Fibroblast of skin of abdomen (primary cell): ENCODE results near the gene NKAIN2.

ENCODE experiments used
- DNase-seq: peaks from one replicate; pipeline ENCODE4 v3.0.0-alpha.2; 2013

Gene NKAIN2

DNA sequence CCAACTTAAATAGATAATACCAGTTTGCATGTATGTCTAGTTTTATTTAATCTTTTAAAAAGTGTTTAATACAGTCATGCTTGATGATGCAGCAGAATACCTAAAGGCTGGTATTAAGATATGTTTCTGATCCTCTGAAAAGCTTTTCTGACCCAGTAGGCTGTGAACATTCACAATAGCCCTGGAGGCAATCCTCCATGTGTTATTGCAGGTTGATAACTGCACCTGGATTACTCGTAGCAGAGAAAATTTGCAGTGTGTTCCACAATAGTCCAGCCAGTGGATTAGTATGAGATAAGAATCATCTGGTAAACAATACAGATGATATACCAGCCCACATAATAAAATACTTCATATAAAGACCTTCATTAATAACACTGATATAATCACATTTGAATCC, 979.7 kb downstream of the NKAIN2 start:
- DNase-seq: no peak

DNA sequence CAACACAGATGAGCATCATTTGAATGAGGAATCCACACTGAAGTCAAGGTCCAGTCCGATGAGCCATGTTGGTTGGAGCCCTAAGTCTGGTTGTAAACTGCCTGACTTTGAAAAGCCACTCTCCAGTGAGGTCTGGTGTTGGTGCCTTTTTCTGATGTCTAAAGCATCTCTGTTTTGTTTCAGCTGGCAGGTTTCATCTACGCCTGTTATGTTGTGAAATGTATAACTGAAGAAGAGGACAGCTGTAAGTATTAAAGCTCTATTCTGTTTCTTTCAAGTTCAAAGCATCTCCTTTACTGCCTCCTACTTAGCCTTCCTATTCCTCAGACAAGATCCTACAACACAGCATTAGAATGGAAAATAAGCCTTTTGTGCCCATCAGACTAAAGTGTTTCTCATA, 987.5 kb downstream of the NKAIN2 start:
- DNase-seq: no peak

DNA sequence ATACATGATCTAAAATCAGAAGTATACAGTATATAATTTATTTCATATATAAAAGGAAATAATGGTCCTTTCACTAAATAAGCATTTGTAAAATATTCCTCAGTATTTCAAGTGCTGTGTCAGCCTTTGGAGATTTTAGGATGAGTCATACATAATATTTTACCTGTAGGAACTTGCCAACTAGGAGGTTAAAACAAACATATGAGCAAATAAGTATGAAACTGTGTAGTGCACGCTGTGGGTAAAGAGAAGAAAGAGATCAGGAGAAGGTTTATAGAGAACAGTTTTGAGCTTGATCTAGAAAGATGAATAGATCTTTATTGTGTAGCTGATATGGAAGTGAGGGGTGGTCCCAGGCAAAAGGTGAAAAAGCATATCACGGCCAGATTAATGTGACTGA, 988.7 kb downstream of the NKAIN2 start:
- DNase-seq: no peak

DNA sequence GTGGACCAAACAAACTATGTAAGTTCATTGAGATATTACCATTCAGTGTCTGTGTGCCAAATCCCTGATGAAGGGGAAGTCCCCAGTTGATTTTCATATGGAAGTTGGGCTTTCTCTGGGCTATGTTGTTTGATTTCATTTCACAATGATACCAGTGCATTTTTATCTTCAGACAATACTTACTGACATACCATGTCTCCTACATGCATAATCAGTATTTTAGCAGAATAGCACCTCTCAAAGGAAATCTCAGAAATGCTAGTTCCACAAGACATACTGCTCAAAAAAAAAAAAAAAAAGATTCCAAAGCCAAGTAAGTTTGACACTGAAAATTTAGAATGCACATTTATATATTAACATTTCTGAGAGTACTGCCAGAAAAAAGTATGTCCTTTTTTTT, 989.7 kb downstream of the NKAIN2 start:
- no peak for DNase-seq

DNA sequence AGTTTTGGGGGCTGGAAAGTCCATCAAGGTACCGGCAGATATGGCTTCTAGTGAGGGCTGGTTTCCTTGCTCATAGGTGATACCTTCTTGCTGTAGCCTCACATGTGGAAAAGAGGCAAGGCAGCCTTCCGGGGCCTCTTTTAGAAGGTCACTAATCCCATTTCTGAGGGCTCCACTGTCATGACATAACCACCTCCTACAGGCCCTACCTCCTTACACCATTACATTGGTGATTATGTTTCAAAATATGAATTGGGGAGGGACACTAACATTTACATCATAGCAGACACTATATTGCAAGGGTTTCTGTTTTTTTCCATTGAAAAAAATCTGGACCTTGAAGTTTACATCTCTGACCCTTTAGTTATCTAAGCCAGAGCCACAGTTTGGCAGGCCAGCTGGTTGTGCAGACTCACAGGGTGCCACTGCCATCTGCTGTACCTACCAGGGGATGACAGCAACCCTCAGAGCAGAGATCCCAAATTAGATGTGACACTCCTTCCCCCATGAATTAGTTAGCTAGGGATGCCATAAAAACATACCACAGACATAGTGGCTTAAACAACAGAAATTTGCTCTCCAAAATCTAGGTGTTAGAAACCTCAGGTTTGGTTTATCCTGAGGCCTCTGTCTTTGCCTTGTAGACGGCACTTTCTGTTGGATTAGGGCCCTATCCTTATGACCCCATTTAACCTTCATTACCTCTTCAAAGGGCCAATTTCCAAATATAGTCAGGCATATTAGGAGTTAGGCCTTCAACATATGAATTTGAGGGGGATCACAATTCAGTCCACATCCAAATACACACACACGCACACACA, 992.2 kb downstream of the NKAIN2 start:
- DNase-seq: peak; percentile 12

DNA sequence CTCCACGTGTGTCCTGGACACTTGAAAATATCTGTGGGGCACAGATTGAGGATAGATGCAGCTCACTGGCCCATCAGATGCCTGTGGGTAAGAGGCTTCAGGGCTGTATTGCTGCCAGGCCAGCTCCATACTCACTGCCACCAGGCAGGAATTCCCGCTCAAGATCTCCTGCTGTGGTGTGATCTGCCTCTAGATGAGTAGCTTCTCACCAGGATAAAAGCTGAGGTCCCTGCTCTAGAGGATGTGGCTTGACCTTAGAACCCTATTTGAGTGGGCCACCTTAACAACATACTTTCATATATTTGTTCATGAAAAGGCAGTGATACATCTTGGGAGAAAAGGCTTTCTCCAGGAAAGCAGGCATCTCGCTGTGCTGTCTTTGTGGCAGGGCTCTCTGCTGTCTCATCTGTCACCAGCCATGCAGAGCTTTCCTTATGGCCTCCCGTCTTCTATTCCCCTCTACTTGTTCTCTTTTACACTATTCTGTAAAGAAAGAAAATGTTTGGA, 992.9 kb downstream of the NKAIN2 start:
- DNase-seq: no peak

DNA sequence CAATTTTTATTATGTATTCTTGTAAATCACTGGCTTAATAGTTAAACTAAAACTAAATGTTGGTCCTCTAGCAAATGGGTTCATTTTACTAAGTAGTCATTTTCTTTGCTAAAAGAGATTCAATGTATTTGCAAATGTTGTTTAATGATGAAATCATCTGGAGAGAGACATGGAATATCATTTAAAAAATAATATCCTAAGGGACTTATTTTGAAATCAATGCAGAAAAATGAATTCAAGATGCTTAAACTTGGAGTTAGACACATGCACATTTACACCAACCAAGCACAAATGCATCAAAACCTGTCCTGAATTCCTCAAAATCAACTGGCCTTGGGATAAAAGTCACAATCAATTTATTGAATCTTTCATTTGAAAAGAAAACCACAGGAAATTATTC, 993.6 kb downstream of the NKAIN2 start:
- DNase-seq: no peak

DNA sequence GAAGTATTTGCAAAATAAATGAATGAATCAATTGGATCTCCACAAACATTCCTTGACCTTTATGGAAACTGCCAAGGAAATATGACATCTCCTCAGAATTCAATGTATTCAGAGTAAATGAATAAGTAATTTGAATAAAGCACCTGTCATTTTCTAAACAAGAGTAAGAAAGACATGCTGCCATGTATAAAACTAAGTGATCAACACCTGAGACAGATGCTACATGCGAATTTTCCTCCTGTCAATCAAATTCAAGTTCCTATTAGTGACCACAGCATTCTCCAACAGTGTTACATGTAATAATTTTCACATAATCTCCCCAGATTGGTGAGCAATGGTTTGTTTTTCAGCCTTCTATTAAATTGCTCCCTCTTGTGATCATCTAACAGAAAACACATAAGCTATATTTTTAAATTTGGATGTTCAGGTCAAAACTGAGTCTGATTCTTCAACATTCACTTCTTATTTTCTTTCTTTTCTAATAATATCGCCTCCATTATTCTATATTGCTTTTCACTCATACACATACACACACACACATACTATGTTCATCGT, 995.4 kb downstream of the NKAIN2 start:
- no peak for DNase-seq

DNA sequence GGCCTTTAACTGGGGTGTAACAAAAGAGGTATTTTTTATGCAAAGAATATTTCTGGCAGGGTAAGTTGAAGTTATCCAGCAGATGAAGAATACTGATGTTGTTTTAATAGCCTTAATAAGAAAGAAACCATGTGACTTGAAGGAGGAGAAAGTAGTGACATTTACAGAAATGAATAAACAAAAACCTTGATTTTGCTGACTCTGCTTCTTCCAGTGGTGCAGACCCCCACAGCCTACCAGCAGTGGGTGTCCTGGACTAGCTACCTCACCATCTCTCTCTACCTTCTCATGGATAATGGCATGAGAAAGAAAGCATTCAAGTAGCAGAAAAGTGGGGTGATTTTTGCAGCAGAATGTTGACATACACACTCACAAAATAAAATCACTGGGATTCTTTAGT, 996.0 kb downstream of the NKAIN2 start:
- no peak for DNase-seq

DNA sequence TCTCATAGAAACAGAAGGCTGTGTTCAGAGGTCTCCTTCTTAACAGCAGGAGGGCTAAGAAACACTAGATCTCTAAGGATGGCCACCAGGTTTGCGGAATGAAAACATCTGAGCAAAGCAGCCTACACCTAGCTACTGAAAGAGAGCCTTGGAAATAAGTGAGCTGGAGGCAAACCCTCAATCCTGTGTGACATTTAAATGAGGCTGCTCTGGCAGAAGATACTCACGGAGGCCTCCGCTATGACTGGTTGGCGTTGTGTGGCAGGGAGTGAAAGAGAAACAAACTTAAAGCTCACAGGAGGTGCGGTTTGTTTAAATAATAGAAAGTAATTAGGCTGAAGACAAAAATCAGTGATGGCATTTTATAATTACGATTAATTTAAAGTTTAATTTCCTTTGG, 996.6 kb downstream of the NKAIN2 start:
- DNase-seq: no peak

DNA sequence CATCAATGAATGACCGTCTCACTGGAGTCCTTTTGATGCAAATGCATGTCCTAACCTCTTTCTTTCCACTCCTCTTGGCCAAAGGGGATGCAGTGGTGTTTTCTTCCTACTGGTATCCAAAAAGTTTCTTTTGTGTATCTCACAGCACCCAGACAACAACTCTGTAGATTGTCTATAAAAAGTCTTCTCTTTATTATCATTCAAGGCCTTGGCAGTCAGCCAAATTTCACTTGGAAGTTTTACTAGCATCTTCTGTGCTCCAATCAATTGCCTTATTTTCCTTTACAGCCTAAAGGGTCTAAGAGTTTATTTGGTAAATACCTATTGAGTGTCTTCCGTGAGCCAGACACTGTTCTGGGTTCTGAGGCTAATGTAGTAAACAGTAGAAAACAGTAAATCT, 1008.4 kb downstream of the NKAIN2 start:
- no peak for DNase-seq

DNA sequence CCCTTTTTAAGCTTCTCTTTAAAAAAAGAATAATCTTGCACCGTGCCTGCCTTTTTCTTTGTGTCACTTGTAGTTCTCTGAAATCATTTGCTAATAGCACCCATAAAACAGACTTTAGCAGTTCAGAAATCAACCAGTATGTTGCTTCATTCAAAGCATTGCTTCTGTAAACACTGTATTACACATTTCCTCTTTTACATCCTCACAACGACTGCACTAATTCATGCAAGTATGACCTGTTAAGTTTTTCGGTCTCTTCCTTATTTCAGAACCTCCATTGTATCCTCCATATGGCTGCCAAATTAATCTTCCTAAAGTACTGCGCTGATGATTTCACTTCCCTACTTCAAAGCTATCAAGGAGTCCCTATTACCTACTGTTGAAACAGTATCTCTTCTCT, 1015.7 kb downstream of the NKAIN2 start:
- DNase-seq: no peak

DNA sequence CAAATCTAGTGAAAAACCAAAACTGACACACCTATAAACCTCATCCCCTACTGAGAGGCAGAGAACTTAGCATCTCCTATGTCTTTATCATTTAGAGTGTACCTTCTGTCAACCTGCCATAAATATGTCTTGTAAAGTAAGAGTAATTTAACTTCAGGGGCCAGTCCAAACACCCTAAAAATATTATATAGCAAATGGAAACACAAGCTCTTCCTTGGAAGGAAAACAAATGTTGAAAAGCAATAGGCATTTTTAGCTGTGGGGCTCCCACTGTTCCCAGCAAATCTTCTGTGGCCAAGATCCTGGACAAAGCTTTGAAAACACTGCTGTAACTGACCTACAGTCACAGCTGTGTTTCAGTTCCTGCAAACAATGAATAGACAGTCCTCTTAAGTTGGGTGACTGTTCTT, 1018.5 kb downstream of the NKAIN2 start:
- DNase-seq: no peak

DNA sequence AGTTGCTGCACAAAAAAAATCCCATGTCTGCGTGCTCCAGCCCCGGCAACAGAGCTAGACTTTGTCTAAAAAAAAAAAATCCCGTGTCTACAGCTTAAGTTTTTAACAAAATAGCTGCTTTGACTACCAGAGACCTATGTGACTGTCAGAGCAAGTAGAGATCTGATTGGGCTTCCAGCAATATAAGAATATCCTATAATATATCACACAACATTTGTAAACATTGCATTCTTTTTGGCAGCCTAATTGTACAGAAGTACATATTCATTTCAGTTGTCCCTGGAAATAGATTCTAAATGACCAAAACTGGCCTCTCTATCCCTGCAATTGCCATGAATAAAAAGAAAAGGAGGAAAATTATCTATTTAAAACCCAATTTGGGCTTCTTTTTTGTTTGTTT, 1019.1 kb downstream of the NKAIN2 start:
- no peak for DNase-seq

DNA sequence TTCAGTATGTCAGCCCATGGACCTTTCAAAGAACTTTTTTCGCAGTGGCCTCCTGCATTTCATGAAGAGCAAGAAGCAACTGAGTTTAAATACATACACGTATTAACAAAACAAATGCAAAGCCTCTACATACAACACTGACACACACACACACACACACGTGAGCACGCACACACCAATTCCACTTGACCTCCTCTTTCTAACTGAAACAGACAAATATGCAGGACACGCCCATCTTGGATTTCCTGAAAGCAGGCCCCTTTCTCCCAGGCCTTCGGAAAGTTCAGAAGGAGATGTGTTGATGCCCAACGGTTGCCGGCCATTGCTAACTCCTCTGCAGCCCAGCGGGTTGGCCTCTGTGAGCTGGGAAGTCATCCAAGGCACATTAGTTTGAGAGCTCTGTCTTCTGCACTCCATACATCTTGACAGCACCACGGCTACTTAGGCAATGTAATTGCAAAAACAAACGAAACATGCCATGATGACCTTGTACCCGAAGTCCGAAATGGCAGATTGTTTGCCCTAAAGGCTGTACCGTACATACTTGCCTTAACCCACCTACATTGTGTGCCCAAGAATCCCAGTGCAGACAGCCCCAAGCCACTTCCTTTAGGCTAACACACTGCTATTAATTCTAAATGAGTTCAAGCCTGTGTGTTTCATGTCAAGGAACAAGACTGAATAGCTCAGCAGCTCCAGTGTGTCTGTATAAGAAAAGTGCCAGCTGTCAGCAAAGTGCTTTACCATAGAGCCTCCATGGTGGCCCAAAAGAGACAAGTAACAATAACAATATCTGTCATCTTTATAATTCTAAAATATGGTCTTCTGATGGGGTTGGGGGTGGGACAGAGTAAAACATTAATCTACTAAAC, 1019.8 kb downstream of the NKAIN2 start:
- no peak for DNase-seq

DNA sequence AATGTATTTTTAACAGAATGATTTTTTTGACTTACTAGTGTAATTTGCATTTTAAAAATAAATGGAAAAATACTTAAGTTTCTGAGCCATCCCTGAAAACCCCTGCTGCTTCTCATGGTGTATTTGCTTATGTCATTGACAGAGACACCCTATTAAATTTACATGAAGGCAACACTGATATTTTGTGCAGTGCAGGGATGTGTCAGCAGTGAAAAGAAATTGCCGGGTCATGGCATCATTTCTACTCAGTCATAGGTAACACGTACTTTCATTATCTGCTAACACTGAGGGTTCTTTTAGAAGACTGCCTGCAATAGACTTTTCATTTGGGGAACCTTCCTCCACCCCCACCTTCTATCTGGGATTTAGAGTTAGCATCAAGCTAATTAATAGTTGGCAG, 1021.9 kb downstream of the NKAIN2 start:
- no peak for DNase-seq

DNA sequence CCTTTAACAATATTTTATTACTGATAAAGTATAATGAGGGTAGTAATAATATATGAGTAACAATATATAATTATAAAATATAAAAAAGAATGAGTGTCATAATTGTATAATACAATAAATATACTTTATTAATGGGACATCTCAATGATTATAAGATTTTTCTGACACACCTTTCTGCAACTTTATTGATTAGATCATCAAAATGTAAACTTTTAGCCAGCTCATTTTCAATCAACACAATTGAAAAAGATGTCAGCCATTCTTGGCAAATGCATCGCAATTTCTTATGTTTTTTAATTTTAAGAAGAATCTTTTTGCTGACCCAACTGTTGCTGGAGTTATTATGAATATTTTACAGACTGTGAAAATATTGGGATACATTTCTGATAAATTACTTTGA, 1026.2 kb downstream of the NKAIN2 start:
- no peak for DNase-seq

DNA sequence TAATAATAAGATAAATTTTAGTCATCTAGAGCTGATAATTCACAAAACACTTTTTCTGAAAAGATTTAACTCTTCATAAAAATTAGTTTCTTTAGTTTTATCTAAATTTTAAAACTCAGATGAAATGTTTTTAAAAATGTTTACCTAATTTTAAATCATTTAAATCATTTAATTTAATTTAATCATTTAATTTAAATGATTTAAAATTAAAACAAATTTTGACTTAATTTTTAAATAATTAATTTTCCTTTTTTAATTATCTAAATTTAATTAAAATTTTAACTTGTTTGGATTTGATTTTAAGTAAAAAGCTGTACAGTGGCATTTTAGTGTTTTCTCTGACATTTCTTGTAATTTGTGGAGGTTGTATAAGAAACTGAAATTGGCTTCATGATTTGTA, 1026.8 kb downstream of the NKAIN2 start:
- DNase-seq: no peak

DNA sequence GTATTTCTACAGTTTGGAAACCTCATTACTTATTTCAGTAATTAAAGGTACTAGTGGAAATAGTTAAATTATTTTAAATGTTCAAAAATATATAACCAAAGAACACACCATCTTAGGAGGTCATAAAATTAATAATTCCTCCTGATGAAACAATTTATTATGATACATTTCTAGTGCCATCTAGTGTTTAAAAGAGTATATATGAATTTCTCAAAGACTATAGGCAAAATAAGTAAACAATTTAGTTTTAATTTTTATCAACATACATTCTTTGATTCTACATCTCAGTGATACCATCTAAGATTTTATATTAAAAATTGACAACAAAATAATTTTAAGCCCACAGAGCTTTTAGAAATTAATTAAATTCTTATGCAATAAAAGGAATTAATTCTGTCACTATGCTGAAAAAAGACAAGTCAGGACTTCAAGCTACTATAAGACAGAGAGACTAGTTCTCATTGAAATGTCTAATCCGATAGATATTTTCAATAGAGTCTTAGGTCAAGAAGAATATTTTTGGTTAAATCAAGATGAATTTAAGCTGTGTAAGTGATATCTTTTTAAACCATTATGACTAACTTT, 1050.8 kb downstream of the NKAIN2 start:
- no peak for DNase-seq

DNA sequence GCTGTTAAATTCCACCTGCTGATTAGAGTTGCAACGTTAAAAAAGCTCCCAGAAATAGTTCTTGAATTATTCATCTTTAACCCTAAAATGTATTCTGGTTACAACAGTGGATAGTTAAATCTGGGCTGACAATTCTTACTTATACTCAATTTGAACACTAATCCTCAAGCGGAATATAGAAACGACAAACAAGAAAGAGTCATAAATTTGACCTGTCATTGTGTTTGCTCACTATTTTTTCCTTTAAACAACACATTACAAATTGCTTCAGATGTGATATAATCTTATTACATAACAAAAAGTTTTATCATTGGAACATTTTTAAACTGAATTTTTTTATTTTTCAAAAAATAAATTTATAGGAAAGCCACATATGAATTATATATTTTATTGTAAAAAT, 1054.1 kb downstream of the NKAIN2 start:
- DNase-seq: no peak

DNA sequence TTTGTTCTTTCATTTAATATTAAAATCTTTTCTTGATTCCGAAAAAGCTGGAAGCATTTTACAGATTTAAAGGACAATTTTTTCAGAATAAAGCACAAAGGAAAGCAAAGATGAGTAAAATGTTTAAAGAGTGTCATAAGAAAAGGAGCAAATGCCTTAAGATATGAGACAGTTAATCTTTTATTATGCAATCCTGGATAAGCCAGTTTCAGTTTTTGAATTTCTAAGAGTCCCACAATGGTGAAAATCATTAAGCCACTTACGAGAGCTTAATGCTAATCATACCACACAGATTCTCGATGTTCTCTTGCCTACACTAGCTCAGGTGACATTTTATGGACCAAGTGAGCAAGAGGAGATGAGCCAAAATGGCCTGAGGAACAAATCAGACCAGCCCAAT, 1054.9 kb downstream of the NKAIN2 start:
- DNase-seq: no peak

DNA sequence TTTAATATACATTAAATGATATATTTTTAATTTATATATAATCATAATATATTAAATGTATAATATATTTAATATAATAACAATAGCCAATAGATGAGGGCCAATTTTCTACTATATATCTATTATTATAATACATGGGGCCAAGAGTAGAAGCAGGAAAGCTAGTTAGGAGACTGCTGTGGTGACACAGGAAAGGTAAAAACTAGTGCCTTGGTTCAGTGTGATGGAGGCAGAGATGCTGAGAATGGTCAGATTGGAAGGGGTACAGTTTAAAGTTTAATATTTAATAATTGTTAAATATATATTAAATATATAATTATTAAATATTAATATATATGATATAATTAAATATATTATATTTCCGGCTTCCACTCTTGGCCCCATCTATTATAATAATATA, 1055.7 kb downstream of the NKAIN2 start:
- no peak for DNase-seq

DNA sequence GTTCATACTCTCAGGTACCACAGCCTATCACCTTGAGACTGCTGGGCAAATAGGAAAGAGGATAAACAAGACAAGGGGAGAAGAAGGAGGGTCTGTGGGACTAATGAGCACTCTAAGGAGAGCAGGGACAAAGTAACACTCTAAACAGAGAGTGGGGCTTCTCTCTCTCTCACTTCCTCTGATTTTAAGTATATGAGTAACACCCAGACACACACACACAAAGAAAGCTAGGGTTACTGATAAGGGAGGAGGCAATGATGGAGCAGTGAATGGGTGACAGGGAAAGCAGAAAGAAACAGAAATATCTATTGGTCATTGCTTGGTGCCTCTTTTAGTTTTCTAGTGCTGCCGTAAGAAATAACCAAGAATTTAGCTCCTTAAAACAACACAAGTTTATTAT, 1062.4 kb downstream of the NKAIN2 start:
- DNase-seq: no peak
